ENCODE measurements around the gene CLCN4. TPM values are rescaled to one million over a fixed set of nuclear protein-coding genes. Genes with fewer than 3 reads are reported as not detected.

CLCN4 gene
- total RNA-seq, 1 experiment from 2014 or later = 6.9 TPM

DNA sequence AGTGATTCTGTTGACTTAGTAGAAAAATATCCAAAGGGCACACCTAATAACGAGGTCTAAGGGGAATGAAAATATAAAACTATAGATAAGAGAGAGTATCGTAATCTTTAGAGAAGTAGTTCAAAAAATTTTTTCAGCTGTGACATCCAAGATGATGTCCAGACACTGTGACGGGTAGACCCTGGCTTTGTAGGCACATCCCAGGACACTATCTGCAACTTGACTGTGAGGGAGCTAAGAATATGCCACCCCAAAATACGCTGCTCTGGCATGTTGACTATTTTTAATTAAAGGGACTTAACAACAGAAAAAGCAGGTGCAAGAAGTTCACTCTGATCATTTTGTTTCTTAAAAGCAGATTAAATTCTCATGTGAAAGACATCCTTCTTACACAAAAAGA lies 89.5 kb downstream of the CLCN4 start:
- H4K91ac ChIP-seq (ENCODE audit: insufficient read length, low read depth, low read length) = no peak overlapping the region
- H3K9ac ChIP-seq (ENCODE audit: extremely low read depth, insufficient read length, low read length) = no peak overlapping the region
- no peaks in the 10 kb centered on the region for H3K79me2 ChIP-seq (ENCODE audit: insufficient read depth, low read length)
- H3K14ac ChIP-seq (ENCODE audit: insufficient read depth, low read length) = no peak overlapping the region
- H3K4me2 ChIP-seq (ENCODE audit: insufficient read depth, insufficient read length, low read length) = no peak overlapping the region
- H3K23ac ChIP-seq (ENCODE audit: insufficient read length, low read depth, low read length) = no peak overlapping the region
- no peak overlapping the region for H2BK20ac ChIP-seq (ENCODE audit: low read depth, low read length, poor library complexity, severe bottlenecking)
- H3K23me2 ChIP-seq (ENCODE audit: insufficient read length, low read depth, low read length, poor library complexity, severe bottlenecking) = no peaks in the 10 kb centered on the region
- H4K5ac ChIP-seq (ENCODE audit: insufficient read length, low read depth, low read length) = no peak overlapping the region
- H2BK120ac ChIP-seq (ENCODE audit: low read depth, low read length, poor library complexity, severe bottlenecking) = no peak overlapping the region
- H3K27ac ChIP-seq (ENCODE audit: insufficient read length, low read depth, low read length) = no peak overlapping the region
- no peak overlapping the region for H3K4me3 Mint-ChIP-seq
- H3K56ac ChIP-seq (ENCODE audit: insufficient read length, low read depth, low read length) = no peak overlapping the region
- no peak overlapping the region for H3K4ac ChIP-seq (ENCODE audit: low read depth, low read length)
- H3K27me3 ChIP-seq (ENCODE audit: insufficient read depth, low read length) = no peaks in the 10 kb centered on the region
- H3K79me1 ChIP-seq (ENCODE audit: insufficient read depth, low read depth, low read length, poor library complexity, severe bottlenecking) = no peaks in the 10 kb centered on the region
- no peak overlapping the region for H3K18ac ChIP-seq (ENCODE audit: insufficient read length, low read depth, low read length)
- peaks cover 0 to 5% of the 10 kb centered on the region in 2 experiments; a peak in 1 of 4 replicates for H3K4me1 Mint-ChIP-seq
- DNase-seq = no peak
- no peak for TF ChIP-seq CTCF (conservative IDR thresholded peaks at IDR 0.05)
- no peak overlapping the region for H3T11ph ChIP-seq (ENCODE audit: low read length)
- no peak overlapping the region for H2BK15ac ChIP-seq (ENCODE audit: low read depth, low read length)
- H4K8ac ChIP-seq (replicated peaks; ENCODE audit: insufficient read length, low read depth, low read length) = no peak overlapping the region
- no peak overlapping the region for H2AFZ ChIP-seq (ENCODE audit: low read length)
- H3K9me3 ChIP-seq (ENCODE audit: control insufficient read depth, low read depth, low read length) = peaks cover 6% of the 10 kb centered on the region
- no CpG with 5 or more reads among the region's 4 CpGs for WGBS (ENCODE audit: extremely low coverage, insufficient read length, low lambda C conversion rate)
- peaks cover 26 to 40% of the 10 kb centered on the region in 2 experiments for H3K9me3 Mint-ChIP-seq
- peaks cover 0 to 3% (median 0%) of the 10 kb centered on the region in 3 experiments; a peak in 3 of 7 replicates for H3K36me3 Mint-ChIP-seq (ENCODE audit: insufficient read depth in 1 of 3, low read depth in 3 of 3)
- H2BK5ac ChIP-seq (ENCODE audit: insufficient read length, low read length) = no peak overlapping the region
- H2BK12ac ChIP-seq (ENCODE audit: insufficient read length, low read depth, low read length) = no peak overlapping the region
- H4K20me1 ChIP-seq (ENCODE audit: control insufficient read depth, insufficient read depth, insufficient read length) = no peaks in the 10 kb centered on the region
- no peak overlapping the region for H2AK5ac ChIP-seq (ENCODE audit: insufficient read length, low read length)
- no peaks in the 10 kb centered on the region; the same call in 1 of the 2 replicates for H3K27me3 Mint-ChIP-seq (ENCODE audit: low read depth)
- H3K27ac Mint-ChIP-seq = no peak overlapping the region
- no peaks in the 10 kb centered on the region for H3K4me1 ChIP-seq (ENCODE audit: insufficient read depth, low read length)
